Endometrial microvascular endothelial cells (primary cell): ENCODE data around the gene ACTL6B. TPM values are rescaled to one million over a fixed set of nuclear protein-coding genes. Genes with fewer than 3 reads are reported as not detected.

Experiments
- in situ Hi-C: cut with HindIII; loops from 2 replicates; pipeline ENCODE4 v1.10.0; 2017; ENCODE audit warnings: low sequenced_read_pairs, low pct_unique_long_range_greater_than_20kb; ENCODE audit errors: inconsistent ontology term
- total RNA-seq: library from RNA; depleted of rRNA; stranded (reverse); fragments of >200 nt; gene quantifications from one replicate; pipeline ENCODE4 v1.2.3, GENCODE V29; 2015; ENCODE audit errors: inconsistent ontology term

The ACTL6B gene
- total RNA-seq, 1 donor from 2014 or later: not detected

- in situ Hi-C loops: no loop called here
These were observed 46.3 kb downstream of the ACTL6B start for GRCh38 chr7:100609958-100610357.

DNA sequence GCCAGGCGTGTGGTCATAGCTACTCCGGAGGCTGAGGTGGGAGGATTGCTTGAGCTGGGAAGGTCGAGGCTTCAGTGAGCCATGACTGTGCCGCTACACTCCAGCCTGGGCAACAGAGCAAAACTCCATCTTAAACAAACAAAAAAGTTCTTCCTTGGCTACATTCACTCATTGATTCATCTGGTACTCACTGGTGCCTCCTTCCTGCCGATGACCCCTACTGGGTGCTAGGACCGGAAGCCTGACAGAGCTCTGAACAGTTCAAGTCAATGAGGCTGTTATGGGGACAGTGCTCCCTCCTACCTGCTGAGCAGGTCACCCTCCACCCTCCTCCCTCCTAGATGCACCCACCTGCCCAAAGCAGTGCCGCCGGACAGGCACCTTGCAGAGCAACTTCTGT, 49.1 kb downstream of the ACTL6B start:
- in situ Hi-C loops: no loop called here

DNA sequence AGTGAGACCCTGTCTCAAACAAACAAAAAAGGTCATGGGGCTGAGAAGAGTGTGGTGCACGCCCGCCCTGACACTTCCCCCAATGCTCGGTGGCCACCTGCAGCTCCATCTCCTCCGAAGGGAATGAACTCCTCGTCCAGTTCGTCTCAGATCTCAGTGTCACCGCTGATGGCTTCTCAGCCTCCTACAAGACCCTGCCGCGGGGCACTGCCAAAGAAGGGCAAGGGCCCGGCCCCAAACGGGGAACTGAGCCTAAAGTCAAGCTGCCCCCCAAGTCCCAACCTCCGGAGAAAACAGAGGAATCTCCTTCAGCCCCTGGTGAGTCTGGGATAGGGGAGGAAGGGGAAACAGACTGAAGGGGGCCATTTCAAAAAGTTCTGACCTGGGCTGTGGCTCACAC, 49.9 kb downstream of the ACTL6B start:
- in situ Hi-C loops: no loop called here

DNA sequence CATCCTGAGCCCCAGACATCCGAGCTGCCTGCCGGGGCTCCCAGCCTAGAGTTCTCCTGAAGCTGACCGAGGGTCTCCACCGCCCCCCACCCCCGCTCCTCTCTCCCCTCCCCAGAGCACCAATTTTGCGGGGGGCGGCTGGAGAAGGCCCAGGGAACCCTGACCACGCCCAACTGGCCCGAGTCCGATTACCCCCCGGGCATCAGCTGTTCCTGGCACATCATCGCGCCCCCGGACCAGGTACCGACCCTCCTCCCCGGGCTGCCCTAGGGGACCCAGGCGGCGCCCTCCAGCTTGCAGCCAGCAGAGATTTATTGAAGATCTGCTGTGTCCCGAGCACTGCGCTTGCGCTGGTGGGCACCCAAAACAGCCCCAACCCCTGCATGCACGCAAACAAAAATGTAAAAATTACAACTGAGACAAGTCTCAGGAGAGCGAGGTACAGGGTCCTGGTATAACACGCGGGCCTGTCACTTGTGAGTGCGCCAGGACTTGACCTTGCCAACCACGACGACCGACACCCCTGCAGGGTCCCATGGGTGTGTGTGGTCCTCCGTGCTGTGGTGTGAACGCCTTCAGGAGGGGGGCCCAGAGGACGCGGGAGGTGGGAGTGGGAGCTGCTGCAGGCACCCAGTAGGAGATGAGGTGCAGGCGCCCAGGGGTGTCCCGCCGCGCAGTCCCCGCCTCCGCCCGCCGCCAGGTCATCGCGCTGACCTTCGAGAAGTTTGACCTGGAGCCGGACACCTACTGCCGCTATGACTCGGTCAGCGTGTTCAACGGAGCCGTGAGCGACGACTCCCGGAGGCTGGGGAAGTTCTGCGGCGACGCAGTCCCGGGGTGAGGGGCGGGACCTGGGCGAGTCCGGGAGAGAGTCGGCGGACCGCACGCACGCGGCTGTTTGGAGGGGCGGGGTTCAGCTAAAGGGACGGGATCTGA, 51.0 kb downstream of the ACTL6B start:
- in situ Hi-C loops: no loop called here

DNA sequence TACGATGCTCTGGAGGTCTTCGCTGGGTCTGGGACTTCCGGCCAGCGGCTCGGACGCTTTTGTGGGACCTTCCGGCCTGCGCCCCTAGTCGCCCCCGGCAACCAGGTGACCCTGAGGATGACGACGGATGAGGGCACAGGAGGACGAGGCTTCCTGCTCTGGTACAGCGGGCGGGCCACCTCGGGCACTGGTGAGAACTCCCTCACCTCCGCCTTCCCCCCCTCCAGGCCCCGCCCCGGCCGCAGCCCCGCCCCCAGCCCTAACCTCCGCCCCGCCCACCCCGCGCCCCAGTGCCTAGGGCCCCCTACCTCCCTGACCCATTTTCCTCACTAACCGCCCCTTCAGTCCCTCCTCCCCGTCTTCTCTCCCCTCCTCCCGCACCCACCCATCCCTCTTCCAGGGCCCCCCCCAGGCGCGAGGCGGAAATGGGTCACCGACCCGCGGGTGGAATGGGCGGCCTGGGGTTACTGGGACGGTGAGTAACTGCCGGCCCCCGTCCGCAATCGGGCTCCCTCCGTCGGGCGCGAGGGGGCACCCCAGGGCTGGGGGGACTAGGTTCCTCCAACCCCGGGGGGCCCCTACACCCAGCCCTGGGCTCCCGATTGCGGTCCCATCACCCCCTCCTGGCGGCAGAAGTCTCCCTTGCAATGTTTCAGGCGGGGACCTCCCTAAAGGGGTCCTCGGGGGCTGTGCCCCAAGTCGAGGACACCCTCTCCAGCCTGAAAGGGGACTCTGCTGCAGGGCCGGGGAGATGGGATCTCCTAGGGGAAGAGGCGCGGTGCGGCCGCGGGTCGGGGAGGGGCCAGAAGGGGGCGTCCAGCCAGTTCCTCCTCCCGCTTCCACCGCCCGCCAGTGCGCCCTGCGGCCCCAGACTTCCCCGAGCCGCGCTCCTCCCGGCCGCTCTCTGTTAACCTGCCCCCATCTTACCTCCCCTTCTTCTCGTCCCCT, 51.9 kb downstream of the ACTL6B start:
- in situ Hi-C loops: no loop called here

- in situ Hi-C loops: no loop called here
These were observed 52.6 kb downstream of the ACTL6B start for GRCh38 chr7:100603726-100604027.

DNA sequence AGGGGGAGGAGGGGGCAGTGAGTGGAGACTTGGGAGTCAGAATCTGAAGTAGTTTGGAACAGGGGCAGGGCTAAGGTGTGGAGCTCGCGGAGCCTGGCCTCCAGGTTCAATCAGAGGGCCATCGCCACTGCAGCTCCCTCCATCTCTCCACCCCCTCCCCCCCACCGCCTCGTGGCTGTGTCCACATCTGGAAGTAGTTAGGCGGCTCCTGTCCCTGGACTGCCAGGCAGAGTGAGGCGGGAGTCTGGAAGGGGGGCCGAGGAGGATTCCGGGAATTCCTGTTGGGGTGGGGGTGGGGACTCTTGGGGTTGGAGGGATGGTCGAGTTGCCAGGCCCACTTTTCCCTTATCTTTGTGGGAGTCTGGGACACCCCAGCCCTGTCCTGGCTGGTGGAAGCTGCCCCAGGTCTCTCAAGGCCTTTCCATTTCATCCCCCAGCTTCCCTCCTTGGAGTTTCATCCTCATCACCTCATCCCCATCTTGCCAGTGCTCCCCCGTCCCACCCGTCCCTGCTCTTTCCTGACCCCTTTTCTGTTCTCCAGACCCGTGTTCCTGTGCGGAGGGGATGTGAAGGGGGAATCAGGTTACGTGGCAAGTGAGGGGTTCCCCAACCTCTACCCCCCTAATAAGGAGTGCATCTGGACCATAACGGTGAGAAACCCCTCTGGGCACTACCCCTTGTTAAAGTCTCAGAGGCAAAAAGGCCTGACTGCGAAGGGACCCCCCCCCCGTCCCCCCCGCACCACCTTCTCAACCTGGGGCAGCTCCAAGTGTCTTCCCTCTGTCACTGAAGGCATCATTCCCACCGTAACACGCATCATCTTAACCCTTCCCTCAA, 53.1 kb downstream of the ACTL6B start:
- in situ Hi-C loops: no loop called here

DNA sequence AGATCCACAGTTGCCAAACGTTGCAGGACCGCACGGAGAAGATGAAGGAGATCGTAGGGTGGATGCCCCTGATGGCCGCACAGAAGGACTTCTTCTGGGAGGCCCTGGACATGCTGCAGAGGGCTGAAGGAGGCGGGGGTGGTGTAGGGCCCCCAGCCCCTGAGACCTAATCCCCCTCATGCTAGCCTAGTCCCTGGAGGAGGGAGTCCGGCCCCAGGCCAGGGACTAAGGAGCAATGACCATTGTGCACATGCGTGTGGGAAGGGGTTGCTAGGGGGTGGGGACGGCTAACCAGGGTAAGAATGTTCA, 55.6 kb downstream of the ACTL6B start:
- in situ Hi-C loops: no loop called here

DNA sequence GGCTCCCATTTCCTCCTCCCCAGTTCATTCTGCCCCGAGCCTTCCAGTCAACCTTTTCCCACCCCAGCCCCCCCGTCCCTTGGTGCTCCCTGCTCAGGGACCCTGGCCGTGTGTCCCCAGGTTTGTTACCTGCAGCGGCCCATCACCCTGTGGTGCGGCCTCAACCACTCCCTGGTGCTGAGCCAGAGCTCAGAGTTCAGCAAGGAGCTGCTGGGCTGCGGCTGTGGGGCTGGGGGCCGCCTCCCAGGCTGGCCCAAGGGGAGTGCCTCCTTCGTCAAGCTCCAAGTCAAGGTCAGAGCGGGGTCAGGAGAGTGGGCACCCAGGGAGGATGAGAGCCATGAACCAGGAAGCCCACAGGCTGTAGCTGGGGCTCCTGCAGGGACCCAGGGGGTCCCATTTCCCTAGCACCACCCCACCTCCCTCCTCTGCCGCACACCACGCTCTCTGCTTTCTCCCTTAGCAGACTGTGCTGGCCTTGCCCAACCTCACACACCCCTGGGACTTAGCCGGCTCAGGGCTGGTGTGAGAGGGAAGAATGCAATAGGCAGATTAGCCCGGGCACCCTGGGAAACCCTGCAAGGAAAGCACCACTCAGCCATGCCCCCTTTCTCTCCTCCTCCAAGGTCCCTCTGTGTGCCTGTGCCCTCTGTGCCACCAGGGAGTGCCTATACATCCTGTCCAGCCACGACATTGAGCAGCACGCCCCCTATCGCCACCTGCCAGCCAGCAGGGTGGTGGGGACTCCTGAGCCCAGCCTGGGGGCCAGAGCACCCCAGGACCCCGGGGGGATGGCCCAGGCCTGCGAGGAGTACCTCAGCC, 56.1 kb downstream of the ACTL6B start:
- in situ Hi-C loops: no loop called here

DNA sequence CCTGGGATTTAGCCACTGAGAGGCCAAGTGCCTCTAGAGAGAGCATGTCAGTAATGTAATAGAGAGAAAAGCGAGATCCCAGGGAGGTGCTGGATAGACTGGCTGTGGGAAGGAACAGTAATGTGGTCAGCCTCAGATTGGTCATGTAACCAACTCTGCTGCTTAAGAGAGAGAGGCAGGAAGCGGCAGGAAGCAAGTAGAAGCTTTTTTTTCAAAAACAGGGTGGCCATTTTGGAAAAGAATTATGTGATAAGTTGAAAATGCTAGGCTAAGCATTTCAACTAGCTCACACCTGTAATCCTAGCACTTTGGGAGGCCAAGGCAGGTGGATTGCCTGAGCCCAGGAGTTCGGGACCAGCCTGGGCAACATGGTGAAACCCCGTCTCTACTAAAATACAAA, 57.8 kb downstream of the ACTL6B start:
- in situ Hi-C loops: no loop called here

- in situ Hi-C loops: no loop called here
These were observed 61.1 kb downstream of the ACTL6B start for GRCh38 chr7:100595188-100595587.

Other genes starting within 250 kb of the ACTL6B start
- 0.09 TPM for gene ZCWPW1, start 227.7 kb downstream of the ACTL6B start, total RNA-seq
- gene MEPCE, start 226.6 kb downstream of the ACTL6B start, total RNA-seq: 45.5 TPM
- 34.7 TPM for gene PPP1R35, start 220.0 kb downstream of the ACTL6B start, total RNA-seq
- 8.5 TPM for gene SPACDR, start 192.2 kb downstream of the ACTL6B start, total RNA-seq
- 60.7 TPM for gene TSC22D4, start 177.2 kb downstream of the ACTL6B start, total RNA-seq
- 2.0 TPM for gene NYAP1, start 172.5 kb downstream of the ACTL6B start, total RNA-seq
- gene AGFG2, start 117.2 kb downstream of the ACTL6B start, total RNA-seq: 57.6 TPM
- gene SAP25, start 82.5 kb downstream of the ACTL6B start, total RNA-seq: 0.19 TPM
- 45.3 TPM for gene LRCH4, start 70.3 kb downstream of the ACTL6B start, total RNA-seq
- 1.8 TPM for gene FBXO24, start 70.1 kb downstream of the ACTL6B start, total RNA-seq
- gene PCOLCE, start 54.1 kb downstream of the ACTL6B start, total RNA-seq: not detected
- gene MOSPD3, start 43.9 kb downstream of the ACTL6B start, total RNA-seq: 17.6 TPM
- gene TFR2, start 14.9 kb downstream of the ACTL6B start, total RNA-seq: not detected
- gene GNB2, start 17.3 kb upstream of the ACTL6B start, total RNA-seq: 301 TPM
- gene GIGYF1, start 37.8 kb upstream of the ACTL6B start, total RNA-seq: 21.2 TPM
- gene POP7, start 49.7 kb upstream of the ACTL6B start, total RNA-seq: 51.1 TPM
- not detected for gene EPO, start 64.0 kb upstream of the ACTL6B start, total RNA-seq
- not detected for gene ZAN, start 77.1 kb upstream of the ACTL6B start, total RNA-seq
- gene EPHB4, start 171.1 kb upstream of the ACTL6B start, total RNA-seq: 78.6 TPM
- 40.0 TPM for gene SLC12A9, start 196.3 kb upstream of the ACTL6B start, total RNA-seq
- gene TRIP6, start 210.9 kb upstream of the ACTL6B start, total RNA-seq: 108 TPM
- 80.7 TPM for gene SRRT, start 218.7 kb upstream of the ACTL6B start, total RNA-seq
- gene UFSP1, start 233.3 kb upstream of the ACTL6B start, total RNA-seq: 1.2 TPM
- gene ACHE, start 239.4 kb upstream of the ACTL6B start, total RNA-seq: not detected